Coronary artery (tissue), 2 donors: Measurements from ENCODE around the gene GDPGP1.

Experiments used
- DNase-seq: peaks from one replicate; pipeline ENCODE4 v3.0.0-alpha.2; 2017; ENCODE audit warnings: low spot score
- H3K27ac ChIP-seq, 2 donors: fragments of 200-600 bp; sonication (generic); one replicate each; pipeline ENCODE4 v1.5.1; 2016 to 2019
- H3K4me3 ChIP-seq: fragments of 200-600 bp; sonication (generic); 2 replicates; pipeline ENCODE4 v1.5.1; 2016; ENCODE audit warnings: mild to moderate bottlenecking, moderate library complexity
- TF ChIP-seq, protein P1 (sequence below): fragments of 200-600 bp; sonication (generic); IDR thresholded peaks from one replicate; pipeline ENCODE4 v1.5.1; 2019; ENCODE audit warnings: antibody characterized with exemption

The GDPGP1 gene

DNA sequence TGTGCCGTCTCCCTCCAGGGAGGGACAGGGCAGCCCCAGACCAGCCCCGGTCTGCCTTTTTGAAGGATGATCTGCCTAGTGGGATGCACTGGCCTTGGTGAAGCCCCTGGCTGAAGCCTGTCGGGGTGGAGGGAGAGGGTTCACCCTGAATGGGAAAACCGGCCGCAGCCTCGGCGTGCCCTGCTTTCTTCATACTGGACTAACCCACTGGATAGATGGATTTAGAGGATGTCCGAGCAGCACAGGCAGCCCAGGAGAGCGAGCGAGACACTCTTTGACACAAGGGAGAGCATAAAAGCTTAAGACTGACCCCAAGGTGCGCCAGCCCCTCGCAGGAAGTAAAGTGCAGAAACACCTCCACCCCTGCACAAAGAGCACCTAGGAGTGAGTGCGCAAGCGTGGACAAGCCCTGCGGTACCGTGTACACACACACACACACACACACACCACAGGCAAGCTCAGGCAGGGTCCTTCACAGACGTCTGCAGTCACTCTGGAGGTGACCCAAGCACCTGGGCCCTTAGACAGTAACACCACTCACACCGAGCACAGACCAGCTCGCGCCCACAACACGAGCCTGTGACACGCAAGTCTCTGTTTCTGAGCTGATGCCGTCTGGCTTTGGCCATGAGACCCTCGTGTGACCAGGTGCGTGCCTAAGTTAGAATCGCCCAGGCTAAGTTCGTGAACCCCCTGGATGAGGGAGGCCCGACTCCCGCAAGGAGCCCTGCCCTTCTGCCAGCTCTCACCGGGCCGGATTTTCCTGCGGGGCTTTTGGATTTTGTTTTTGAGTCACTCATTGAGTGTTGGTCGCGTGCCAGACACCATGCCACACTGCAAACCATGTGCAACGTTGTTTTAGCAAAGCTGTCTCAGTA, 21.5 kb upstream of the GDPGP1 start:
- Histone ChIP-seq H3K27ac (peak overlapping the region in 1 of 2 donors; percentile 58), H3K4me3 (peak overlapping the region; percentile 30)
- no peak for DNase-seq
- TF ChIP-seq, protein P1, sequence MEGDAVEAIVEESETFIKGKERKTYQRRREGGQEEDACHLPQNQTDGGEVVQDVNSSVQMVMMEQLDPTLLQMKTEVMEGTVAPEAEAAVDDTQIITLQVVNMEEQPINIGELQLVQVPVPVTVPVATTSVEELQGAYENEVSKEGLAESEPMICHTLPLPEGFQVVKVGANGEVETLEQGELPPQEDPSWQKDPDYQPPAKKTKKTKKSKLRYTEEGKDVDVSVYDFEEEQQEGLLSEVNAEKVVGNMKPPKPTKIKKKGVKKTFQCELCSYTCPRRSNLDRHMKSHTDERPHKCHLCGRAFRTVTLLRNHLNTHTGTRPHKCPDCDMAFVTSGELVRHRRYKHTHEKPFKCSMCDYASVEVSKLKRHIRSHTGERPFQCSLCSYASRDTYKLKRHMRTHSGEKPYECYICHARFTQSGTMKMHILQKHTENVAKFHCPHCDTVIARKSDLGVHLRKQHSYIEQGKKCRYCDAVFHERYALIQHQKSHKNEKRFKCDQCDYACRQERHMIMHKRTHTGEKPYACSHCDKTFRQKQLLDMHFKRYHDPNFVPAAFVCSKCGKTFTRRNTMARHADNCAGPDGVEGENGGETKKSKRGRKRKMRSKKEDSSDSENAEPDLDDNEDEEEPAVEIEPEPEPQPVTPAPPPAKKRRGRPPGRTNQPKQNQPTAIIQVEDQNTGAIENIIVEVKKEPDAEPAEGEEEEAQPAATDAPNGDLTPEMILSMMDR, result no peak

DNA sequence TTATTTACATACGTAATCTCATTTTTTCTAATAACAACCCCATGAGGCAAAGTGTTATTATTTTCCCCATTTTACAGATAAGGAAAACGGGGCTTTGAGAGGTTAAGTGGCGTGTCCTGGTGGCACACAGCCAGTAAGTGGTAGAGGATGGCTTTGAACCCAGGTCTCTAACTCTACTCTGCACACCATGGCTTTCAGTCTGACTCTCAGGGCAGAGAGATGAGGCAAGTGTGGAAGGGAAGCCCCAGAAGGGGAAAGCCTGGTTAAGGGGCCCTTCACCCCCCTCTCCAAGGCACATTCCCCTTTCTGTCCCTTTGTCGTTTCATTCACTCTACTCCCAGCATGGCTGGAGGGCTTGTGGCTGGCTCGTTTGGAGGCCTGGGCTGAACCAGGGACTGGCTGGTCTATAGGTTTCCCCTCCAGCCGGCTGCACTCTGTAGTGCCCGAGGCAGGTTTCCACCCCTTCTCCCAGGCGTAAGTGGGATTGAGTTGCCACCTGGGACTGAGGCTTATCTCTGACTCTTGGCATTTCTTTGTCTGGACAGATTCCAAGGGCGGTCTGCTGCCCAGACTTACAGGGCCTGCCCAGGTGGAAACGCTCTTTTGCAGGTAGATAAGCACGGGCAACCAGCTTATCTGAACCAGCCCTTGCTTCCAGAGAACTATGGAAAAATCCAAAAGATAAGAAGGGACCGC, 20.7 kb upstream of the GDPGP1 start:
- no peak for DNase-seq
- TF ChIP-seq, protein P1, result no peak

GRCh38 chr15:90213818-90214204, 20.2 kb upstream of the GDPGP1 start:
- Histone ChIP-seq H3K4me3 (no peak overlapping the region), H3K27ac (no peak overlapping the region)
- DNase-seq, result no peak
- TF ChIP-seq, protein P1, result no peak

More for the DNA sequence above, 20.7 kb upstream of the GDPGP1 start:
- Histone ChIP-seq H3K4me3 (no peak overlapping the region), H3K27ac (no peak overlapping the region)

DNA sequence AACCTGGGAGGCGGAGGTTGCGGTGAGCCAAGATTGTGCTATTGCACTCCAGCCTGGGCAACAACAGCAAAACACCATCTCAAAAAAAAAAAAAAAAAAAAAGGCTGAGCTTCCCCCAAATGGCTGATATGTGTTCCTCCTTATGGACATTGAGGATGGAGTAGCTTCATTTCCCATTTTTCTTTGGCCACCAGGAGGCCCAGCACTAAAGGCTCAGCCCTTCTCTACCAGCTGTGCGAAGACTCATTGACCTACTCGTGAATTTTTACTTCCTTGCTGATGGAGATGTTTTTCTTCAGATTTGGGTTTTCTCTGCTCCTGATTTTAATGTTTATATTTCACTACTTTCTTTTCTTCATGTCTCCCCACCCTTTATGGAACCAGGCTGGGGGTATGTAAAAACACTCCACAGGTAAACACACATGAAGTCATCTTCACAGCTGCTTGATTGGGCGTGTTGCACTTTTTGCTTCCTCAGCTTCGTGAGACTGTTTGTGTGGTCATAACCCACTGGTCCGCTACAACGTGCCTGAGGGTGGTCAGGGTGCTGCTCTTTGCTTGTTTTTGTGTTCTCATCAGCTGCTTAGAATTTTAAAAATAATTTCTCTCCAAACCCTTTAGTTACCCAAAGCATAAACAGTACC, 19.3 kb upstream of the GDPGP1 start:
- Histone ChIP-seq H3K4me3 (no peak overlapping the region), H3K27ac (no peak overlapping the region)
- TF ChIP-seq, protein P1, result no peak
- DNase-seq, result no peak

DNA sequence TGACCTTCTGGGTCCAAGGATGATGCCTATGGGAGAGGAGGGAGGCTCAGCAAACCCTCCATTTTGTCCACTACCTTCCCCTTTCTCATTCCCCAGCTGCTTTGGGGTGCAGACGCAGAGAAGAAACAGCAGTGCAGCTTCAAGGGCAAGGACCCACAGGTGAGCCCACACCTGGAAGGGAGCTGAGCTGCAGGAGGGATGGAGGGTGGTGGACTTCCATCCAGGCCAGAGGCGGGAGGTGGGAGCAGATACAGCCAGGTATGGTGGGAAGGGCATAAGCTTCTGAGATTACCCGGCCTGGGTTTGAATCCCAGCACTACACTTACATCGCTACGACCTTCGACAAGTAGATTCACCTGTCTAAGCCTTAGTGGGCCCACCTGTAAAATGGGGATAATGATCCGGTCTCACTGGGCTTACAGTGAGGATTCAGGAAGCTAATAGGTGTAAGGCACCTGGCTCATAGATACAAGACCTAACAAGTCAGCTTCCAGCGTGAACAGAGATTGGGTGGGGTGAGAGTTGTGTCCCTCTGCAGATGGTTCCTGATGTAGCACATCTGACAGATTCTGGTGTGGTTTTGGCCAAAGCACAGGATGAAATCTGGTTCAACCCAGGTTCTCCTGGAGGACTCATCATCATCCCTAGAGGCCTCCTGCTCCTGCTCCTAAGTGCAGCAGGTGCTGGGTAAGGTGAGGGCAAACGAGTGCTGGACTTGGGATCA, 16.2 kb upstream of the GDPGP1 start:
- no peak for DNase-seq
- TF ChIP-seq, protein P1, result no peak
- Histone ChIP-seq H3K27ac (no peak overlapping the region), H3K4me3 (no peak overlapping the region)

DNA sequence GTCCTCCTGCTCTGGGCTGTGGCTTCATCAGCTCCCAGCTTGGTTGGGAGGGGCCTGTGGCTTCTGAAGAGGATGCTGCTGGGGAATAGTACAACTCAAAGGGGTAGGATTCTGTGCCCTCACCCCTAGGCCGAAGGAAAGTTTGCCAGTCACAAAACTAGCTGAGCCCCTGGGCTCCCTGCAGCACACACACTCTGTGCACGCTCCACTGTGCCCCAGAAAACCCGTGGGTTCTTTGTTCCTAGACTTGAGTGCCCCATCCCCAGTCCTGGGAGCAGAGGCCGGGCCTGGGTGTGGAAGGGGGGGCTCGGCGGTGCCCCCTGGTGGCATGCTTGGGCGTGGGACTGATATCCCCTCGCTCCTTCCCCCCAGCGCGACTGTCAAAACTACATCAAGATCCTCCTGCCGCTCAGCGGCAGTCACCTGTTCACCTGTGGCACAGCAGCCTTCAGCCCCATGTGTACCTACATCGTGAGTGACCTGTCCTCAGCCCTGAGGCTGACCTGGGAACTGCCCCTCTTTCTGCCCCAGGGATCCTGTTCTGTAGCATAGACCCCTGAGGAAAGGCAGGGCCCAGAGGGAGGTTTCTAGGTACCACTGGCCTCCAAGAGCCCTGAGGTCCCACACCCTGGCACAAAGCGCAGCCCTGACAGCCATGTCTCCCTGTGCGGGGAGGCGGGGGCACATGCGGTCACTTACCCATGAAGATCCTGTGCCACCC, 14.4 kb upstream of the GDPGP1 start:
- Histone ChIP-seq H3K27ac (no peak overlapping the region), H3K4me3 (no peak overlapping the region)
- DNase-seq, result no peak
- TF ChIP-seq, protein P1, result peak; percentile 46
